BE2C (cell line): ENCODE measurements around the gene TRABD2B.

Source experiments
- DNase-seq: peaks from one replicate; pipeline ENCODE4 v3.0.0-alpha.2; 2020
- H3K27me3 ChIP-seq: fragments of 250-450 bp; sonication (Bioruptor Pico); 2 replicates; pipeline ENCODE4 v1.5.1; 2020; ENCODE audit warnings: mild to moderate bottlenecking
- H3K36me3 ChIP-seq: fragments of 250-450 bp; sonication (Bioruptor Pico); 2 replicates; pipeline ENCODE4 v1.5.1; 2020; ENCODE audit warnings: mild to moderate bottlenecking
- H3K4me1 ChIP-seq: fragments of 250-450 bp; sonication (Bioruptor Pico); 2 replicates; pipeline ENCODE4 v1.5.1; 2020
- H3K4me3 ChIP-seq: 2 replicates; pipeline ENCODE4 v1.5.1; 2011; ENCODE audit warnings: low read depth, low read length
- H3K9me3 ChIP-seq: fragments of 250-450 bp; sonication (Bioruptor Pico); 2 replicates; pipeline ENCODE4 v1.5.1; 2020
- CTCF ChIP-seq: IDR thresholded peaks from 2 replicates; pipeline ENCODE4 v1.5.1; 2012; ENCODE audit warnings: mild to moderate bottlenecking, low read depth, low read length

TRABD2B gene

GRCh38 chr1:47941609-47942239 is 55.5 kb downstream of the TRABD2B start:
- no peak overlapping the region for H3K4me3 ChIP-seq
- DNase-seq: no peak
- H3K4me1 ChIP-seq: no peaks in the 10 kb centered on the region
- H3K27me3 ChIP-seq: no peaks in the 10 kb centered on the region
- no peak for TF ChIP-seq CTCF
- H3K36me3 ChIP-seq: no peaks in the 10 kb centered on the region
- H3K9me3 ChIP-seq: no peaks in the 10 kb centered on the region

- Histone ChIP-seq H3K27me3 (no peaks in the 10 kb centered on the region), H3K9me3 (no peaks in the 10 kb centered on the region), H3K4me3 (no peak overlapping the region), H3K36me3 (no peaks in the 10 kb centered on the region), H3K4me1 (no peaks in the 10 kb centered on the region)
- no peak for DNase-seq
- no peak for TF ChIP-seq CTCF
These were observed 56.4 kb downstream of the TRABD2B start for GRCh38 chr1:47940779-47941178.

- no peak for DNase-seq
- H3K27me3 ChIP-seq: no peaks in the 10 kb centered on the region
- no peak overlapping the region for H3K4me3 ChIP-seq
- H3K4me1 ChIP-seq: no peaks in the 10 kb centered on the region
- no peaks in the 10 kb centered on the region for H3K36me3 ChIP-seq
- H3K9me3 ChIP-seq: no peaks in the 10 kb centered on the region
- no peak for TF ChIP-seq CTCF
These were observed 56.9 kb downstream of the TRABD2B start for GRCh38 chr1:47940326-47940725.

GRCh38 chr1:47938520-47938919 is 58.7 kb downstream of the TRABD2B start:
- TF ChIP-seq CTCF: no peak
- Histone ChIP-seq H3K9me3 (no peaks in the 10 kb centered on the region), H3K4me1 (peaks cover 5% of the 10 kb centered on the region), H3K4me3 (no peak overlapping the region), H3K36me3 (no peaks in the 10 kb centered on the region), H3K27me3 (no peaks in the 10 kb centered on the region)
- no peak for DNase-seq

- no peak for DNase-seq
- no peak overlapping the region for H3K4me3 ChIP-seq
These were observed 59.5 kb downstream of the TRABD2B start for GRCh38 chr1:47937586-47938254.

More at GRCh38 chr1:47937586-47938254, 59.5 kb downstream of the TRABD2B start:
- TF ChIP-seq CTCF: no peak
- Histone ChIP-seq H3K9me3 (no peaks in the 10 kb centered on the region), H3K36me3 (no peaks in the 10 kb centered on the region), H3K4me1 (peaks cover 5% of the 10 kb centered on the region), H3K27me3 (no peaks in the 10 kb centered on the region)
